Adrenal gland (tissue), 5 donors: ENCODE results near the gene ENO1.

ENCODE experiments used
- POLR2A ChIP-seq, 2 donors: fragments of 450-650 bp; IDR thresholded peaks; one replicate each; pipeline ENCODE4 v1.6.1; 2017; ENCODE audit warnings: antibody characterized with exemption in 2 of 2, mild to moderate bottlenecking in 2 of 2, moderate library complexity in 1 of 2
- TF ChIP-seq, protein P1 (sequence below), 6 experiments: fragments of 450-650 bp in 4 of 6; fragments of 200-600 bp in 2 of 6; sonication (generic) in 1 of 6; IDR thresholded peaks; 1 replicate in 5 of 6; 2 replicates in 1 of 6; pipeline versions ENCODE4 v1.5.1 to v1.8.0; 2016 to 2021; ENCODE audit warnings: antibody characterized with exemption in 6 of 6, mild to moderate bottlenecking in 2 of 6, moderate library complexity in 1 of 6
- donor health status: DM: no; HTN: no; CAD: no.

DNA sequence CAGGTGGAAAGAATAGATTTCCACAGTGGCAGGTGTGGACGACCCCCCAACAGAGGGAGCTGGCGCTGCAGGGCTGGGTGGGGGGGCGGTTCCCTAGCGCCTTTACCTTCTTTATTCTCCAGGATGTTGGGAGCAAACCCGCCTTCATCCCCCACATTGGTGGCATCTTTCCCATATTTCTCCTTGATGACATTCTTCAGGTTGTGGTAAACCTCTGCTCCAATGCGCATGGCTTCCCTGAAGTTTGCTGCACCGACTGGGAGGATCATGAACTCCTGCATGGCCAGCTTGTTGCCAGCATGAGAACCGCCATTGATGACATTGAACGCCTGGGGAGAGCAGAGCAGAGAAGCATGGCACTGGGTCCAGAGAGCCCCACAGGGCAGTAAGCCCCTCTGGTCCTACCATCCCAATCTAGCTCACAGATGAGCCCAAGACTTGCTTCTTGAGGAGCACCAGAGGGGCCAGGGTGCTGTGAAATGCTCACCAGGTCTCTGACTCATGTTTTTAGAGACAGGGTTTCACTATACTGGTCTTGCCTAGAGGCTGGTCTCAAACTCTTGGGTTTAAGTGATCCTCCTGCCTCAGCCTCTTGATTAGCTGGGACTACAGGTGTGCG is 12.2 kb downstream of the ENO1 start:
- TF ChIP-seq, protein P1, sequence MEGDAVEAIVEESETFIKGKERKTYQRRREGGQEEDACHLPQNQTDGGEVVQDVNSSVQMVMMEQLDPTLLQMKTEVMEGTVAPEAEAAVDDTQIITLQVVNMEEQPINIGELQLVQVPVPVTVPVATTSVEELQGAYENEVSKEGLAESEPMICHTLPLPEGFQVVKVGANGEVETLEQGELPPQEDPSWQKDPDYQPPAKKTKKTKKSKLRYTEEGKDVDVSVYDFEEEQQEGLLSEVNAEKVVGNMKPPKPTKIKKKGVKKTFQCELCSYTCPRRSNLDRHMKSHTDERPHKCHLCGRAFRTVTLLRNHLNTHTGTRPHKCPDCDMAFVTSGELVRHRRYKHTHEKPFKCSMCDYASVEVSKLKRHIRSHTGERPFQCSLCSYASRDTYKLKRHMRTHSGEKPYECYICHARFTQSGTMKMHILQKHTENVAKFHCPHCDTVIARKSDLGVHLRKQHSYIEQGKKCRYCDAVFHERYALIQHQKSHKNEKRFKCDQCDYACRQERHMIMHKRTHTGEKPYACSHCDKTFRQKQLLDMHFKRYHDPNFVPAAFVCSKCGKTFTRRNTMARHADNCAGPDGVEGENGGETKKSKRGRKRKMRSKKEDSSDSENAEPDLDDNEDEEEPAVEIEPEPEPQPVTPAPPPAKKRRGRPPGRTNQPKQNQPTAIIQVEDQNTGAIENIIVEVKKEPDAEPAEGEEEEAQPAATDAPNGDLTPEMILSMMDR (IDR thresholded peaks at IDR 0.05): no peak
- no peak for TF ChIP-seq POLR2A (IDR thresholded peaks at IDR 0.05)
